Endothelial cell of hepatic sinusoid (primary cell): ENCODE results near the gene TTLL8.

ENCODE experiments used
- in situ Hi-C: cut with HindIII; loops from 2 replicates; pipeline ENCODE4 v1.10.0; 2017; ENCODE audit warnings: low sequenced_read_pairs

The TTLL8 gene

GRCh38 chr22:50008151-50009040, 49.7 kb downstream of the TTLL8 start:
- in situ Hi-C loops: loop anchor here (5.0 kb wide), 1 partner anchor 86 kb away; no protein-coding TSS in a partner anchor

- in situ Hi-C loops: loop anchor here (5.0 kb wide), 1 partner anchor 85 kb away; no protein-coding TSS in a partner anchor
Observed at GRCh38 chr22:50007057-50007511, 51.0 kb downstream of the TTLL8 start.

- in situ Hi-C loops: loop anchor here (5.0 kb wide), 1 partner anchor 83 kb away; no protein-coding TSS in a partner anchor
Observed at GRCh38 chr22:50004918-50005317, 53.2 kb downstream of the TTLL8 start.

- in situ Hi-C loops: no loop called here
Observed at GRCh38 chr22:50002791-50003190, 55.3 kb downstream of the TTLL8 start.

GRCh38 chr22:50001388-50002231, 56.5 kb downstream of the TTLL8 start:
- in situ Hi-C loops: no loop called here

- in situ Hi-C loops: no loop called here
Observed at GRCh38 chr22:50000587-50001387, 57.3 kb downstream of the TTLL8 start.

- in situ Hi-C loops: no loop called here
Observed at GRCh38 chr22:49999946-50000586, 58.0 kb downstream of the TTLL8 start.

- in situ Hi-C loops: no loop called here
Observed at GRCh38 chr22:49999063-49999945, 58.8 kb downstream of the TTLL8 start.

GRCh38 chr22:49998718-49999062, 59.4 kb downstream of the TTLL8 start:
- in situ Hi-C loops: no loop called here

- in situ Hi-C loops: no loop called here
Observed at GRCh38 chr22:49997932-49998717, 60.0 kb downstream of the TTLL8 start.

GRCh38 chr22:49997251-49997599, 60.9 kb downstream of the TTLL8 start:
- in situ Hi-C loops: no loop called here

- in situ Hi-C loops: no loop called here
Observed at GRCh38 chr22:49996518-49997250, 61.4 kb downstream of the TTLL8 start.

GRCh38 chr22:49996119-49996517, 62.0 kb downstream of the TTLL8 start:
- in situ Hi-C loops: no loop called here

- in situ Hi-C loops: no loop called here
Observed at GRCh38 chr22:49995361-49996118, 62.6 kb downstream of the TTLL8 start.

GRCh38 chr22:49995041-49995360, 63.1 kb downstream of the TTLL8 start:
- in situ Hi-C loops: no loop called here

GRCh38 chr22:49994361-49995040, 63.6 kb downstream of the TTLL8 start:
- in situ Hi-C loops: no loop called here
